Cortex of kidney (tissue), 1 donor: ENCODE data around the gene ISCA2.

Experiments
- DNase-seq: peaks from one replicate; lab custom pipeline; 2025; lab: John Stamatoyannopoulos, UW

The ISCA2 gene

DNA sequence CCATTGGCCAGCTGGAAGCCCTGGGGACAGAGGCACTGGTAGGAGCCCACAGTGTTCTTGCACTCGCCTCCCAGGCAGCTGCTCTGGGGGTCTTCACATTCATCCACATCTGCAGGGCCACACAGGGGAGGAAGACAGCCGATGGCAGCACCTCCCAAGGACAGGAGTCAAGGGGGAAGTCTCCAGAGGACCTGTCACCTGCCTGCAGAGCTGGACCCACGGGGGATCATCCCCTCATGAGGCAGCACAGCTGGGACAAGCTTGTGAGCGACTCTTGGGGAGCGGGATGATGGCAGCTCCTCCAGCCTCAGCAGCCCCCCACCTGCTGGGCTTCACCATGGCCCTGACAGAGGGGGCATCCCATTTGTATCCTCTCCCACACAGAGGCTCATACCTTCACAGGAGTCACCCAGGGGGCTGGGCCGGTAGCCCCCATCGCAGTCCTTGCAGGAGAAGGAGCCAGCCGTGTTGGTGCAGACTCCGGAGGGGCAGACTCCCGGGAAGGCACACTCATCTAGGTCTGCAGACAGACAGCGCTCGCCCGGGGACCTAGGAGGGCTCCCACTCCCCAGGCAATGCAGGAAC is 15.4 kb downstream of the ISCA2 start:
- no peak for DNase-seq

DNA sequence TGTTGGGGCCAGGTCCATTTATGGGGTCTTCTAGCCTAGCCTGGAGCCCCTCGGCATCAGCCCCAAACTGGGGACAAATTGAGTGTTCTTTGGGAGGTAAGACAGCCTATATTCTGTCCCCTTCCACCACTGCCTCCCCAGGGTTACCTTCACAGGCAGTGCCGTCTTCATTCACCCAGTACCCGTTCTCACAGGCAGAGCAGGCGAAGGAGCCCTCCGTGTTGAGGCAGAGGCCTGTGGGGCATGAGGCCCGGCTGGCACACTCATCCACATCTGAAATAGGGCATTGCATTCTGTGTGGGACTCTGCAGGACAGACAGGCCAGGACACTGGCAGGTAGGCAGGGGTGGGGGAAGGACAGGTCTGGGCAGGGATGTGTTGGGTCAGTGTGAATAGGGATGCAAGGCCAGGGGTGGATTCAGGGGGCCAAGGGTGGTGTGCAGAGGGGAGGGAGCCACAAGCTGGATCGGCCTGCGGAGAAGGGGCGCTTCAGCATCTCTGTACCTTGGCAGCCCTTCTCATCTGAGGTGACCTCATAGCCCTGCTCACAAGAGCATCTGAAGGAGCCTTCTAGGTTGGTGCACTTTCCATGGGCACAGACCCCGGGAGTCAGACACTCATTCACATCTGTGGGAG is 16.1 kb downstream of the ISCA2 start:
- no peak for DNase-seq

DNA sequence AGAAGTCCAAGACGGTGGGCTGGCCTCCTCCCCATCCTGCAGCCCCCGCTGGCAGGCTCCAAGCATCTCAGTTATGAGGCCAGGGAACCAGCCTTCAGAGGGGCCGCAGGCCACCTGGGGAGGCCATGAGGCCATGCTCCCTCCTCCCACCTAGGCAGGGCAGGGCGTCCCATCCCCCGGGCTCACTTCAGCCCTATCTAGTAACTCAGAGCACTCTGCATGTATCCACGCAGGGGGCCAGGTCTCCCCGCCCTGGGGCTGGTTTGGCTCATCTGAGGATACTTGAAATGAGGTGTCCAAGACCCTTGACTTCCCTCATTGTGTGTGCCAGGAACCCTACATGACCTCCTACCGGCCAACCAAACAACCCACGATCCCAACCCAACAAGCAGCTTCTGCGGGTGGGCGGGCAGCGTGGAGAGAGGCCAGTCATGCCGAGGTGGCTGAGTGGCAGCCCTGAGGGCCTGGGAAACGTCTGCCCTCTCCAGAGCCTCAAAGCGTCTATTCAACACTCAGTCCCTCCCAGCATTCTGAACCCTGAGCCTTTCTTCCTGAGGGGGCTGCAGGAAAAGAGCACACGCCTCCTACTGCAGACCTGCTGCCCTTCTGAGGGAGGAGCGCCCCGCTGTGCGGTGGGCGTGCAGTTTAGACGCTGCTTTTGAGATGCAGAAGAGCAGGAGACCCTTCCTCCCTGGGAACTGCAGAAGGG is 16.8 kb downstream of the ISCA2 start:
- no peak for DNase-seq

DNA sequence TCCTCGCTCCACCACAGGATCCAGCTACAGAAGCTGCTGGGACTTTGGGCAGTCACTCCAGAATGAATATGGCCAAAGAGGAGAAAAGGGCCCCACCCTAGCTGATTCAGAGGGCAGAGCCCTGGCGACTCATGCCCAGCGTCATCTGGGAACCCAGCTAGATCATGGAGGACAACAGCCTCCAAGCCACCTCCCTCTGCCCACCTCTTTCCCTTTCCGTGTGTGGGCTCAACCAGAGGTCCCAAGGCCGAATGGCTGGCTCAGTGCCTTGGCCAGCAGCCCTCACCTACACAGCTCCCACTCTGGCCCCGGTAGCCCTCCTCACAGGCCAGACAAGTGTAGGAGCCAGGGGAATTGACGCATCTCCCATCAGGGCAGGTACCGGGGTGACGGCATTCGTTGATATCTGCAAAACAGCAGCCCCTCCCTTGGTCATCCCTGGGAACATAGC is 17.4 kb downstream of the ISCA2 start:
- DNase-seq, result no peak

DNA sequence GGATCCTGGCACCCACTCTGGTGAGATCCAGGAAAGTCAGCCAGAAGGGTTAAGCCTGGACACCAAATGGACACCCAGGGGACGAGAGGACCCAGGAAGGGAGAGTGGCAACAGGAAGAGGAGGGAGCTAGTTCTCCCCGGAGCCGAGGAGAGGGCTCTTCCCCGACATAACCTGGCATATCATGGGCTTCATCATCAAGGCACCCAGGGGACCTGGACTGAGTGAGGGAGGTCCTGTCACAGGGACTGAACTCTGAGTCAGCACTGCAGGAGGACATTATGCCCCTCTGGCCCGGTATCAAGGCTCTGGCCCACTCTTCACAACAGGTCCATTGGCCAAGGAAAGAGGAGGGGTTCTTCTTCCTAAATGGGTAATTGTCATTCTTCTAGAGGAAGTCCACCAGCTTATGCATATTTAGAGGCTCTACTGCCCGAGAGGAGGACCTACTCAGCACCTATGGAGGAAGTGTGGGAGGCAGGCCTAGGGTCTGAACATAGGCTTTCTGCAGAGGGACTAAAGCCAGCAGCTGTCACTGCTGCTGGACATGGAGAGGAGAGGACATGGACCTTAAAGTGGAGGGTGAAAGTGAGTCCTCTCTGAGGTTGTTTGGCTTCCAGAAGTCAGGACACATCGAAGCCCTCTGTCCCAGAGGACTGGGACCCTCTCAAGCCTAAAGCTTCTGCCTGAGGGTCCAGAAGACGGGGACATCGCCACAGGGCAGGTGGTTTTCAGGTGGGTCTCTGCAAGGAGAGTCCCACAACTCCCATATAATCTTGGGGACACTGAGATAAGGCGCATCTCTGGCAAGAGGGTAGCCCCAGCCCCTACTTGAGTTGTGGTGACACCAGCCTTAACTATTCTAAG is 18.6 kb downstream of the ISCA2 start:
- DNase-seq, result no peak

DNA sequence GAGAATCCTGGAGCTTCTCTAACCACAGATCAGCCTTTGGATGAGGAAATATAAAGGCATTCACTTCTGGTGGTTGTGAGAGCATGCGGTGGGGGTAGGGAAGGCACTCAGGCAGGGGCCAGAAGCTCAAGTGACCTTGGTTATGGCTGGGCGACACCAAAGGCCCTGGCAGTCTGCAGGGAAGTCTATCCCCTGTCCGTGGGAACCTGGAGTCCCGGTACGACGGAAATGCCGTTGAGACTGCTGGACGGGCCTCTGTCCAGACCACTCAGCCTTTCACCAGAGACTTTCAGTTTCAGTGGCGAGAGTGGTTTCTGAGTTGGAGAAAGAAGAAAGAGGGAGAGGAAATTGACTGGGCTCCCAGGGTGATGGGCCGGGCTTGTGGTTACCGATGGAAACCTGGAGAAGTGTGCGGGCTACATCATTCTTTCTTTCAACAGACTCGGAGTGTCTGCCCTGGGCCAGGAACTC is 20.9 kb downstream of the ISCA2 start:
- no peak for DNase-seq

DNA sequence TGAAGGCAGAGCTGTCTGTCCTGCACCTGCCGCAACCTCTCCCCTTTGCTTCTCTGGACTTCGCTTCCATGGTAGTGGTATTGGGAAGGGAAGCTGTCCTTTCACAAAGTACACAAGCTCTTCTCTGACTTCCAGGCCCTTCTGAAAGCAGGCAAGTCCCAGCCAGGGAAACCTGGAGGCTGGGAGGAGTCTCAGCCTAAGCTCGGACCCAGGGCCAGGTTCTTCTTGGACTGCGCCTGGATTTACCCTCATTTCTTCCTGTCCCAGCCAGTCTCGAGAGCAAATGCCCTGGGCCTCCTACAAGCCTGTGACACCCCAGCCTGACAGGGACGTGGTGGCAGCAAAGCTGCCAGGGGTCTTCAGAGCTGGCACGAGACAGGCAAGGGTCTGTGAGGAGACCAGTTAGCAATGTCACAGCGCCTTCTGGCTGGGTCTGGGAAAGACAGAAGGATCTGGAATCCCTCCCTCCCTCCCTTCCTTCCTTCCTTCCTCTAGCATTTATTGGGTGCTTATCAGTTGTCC is 22.4 kb downstream of the ISCA2 start:
- no peak for DNase-seq

DNA sequence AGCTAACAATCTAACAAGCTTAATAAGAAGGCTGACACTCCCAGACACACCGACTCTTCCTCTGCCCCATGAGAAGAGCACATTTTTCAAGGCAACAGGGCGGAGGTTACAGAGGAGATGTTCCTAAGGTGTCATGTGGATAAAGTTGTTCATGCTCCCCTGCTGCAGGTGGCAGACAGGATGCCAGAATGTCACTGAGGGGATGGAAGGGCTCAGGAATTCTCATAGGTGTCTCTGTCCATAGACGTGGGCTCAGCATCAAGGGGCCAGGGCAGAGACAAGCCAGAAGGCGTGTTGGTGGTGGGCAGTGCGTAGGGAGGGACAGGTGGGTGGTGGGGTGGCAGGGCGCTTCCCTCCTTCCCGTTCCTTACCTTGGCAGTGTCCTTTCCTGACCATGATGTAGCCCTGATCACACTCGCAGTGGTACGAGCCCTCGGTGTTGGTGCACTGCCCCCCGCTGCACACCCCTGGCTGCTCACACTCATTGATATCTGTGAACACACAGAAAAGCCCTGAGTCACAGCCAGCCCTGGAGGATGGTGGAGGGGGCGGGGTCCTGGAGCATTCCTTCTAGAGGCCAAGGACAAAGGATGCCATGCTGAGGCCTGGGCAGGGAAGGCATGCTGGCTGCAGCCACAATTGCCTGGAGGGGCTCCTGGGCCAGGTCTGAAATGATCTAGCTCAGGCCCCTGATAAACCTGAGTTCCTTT is 23.0 kb downstream of the ISCA2 start:
- DNase-seq, result no peak

DNA sequence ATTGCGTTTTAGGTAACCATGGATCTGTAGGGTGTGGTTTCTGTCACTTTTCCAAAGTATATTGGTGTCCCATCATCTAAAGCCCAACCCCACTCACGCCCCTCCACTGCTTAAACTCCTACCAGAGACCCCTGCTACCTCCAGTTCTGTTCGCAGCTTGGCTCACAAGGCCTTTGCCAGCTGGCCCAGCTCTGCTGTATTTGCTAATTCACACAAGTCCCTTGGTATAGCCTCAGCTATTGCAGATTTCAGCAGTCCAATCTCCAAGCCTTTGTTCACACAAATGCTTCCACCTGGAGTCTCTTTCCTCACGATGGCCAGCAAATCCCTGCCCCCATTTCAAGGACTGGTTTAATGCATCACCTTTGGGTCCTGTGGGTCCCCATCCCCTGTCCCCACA is 24.2 kb downstream of the ISCA2 start:
- DNase-seq, result no peak

DNA sequence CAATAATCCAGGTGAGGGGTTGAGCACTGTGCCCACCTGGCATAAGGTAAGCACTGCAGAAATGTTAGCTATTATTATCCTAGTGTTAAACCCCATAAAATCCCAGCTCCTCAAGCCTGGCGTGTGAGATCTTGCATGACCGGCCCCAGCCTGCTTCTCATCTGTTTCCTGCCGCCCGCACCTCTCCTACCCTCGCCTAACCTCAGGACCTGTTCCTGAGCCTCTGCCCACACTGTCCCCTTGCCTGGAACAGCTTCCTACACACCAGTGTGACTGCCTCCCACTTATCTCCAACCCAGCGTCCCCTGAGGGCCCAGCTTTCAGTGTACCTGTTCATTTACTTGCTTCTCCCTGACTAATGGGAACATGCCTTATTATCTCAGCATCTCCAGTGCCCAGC is 24.7 kb downstream of the ISCA2 start:
- DNase-seq, result no peak

DNA sequence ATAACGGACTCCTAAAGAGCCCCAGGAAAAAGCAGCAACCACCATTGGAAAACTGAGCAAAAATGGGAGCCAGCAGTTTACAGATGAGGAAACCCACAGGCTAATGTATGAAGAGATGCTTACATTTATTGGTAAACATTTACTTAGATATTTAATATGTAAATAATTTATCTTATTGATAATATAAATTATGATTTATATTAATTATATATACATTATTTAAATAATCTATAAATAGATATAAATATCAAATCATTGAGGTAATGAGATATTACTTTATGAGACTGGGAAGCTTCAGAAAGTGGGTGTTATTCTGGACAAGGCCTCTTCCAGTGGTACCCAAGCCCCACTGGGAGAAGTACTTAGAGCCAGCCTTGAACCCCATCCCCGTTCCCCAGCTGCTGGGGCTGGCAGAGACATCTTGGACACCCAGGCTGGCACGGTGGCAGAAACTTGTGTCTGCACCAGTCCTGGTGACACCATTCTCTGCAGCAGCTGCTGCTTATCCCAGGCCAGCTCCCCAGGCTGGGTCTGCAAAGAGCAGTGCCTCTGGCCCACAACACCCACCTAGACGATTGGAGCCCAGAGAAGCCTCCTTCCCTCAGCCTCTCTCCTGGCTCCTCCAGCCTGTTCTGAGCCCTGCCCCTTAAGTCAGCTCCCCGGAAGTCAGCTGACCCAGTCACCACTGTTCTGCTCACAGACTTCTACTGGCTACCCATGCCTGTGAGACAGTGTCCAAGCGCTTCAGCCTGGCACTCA is 25.9 kb downstream of the ISCA2 start:
- DNase-seq, result no peak

DNA sequence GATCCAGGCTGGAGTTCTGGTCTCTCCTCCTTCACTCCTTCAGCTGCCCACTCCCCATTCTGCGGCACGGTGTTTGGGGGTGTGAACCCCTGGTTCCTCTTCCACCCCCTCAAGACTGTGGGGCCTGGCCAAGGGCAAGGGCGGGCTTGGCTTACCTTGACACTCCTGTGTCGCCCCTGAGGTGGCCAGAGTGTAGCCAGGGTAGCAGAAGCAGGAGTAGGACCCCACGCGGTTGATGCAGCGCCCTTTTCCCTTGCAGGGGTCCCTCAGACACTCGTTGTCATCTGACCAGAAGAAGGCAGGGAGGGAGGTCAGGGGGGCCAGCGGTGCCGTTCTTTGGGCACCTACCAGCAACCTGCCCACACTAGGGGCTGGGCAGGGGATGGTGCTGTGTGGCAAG is 28.2 kb downstream of the ISCA2 start:
- DNase-seq, result no peak

DNA sequence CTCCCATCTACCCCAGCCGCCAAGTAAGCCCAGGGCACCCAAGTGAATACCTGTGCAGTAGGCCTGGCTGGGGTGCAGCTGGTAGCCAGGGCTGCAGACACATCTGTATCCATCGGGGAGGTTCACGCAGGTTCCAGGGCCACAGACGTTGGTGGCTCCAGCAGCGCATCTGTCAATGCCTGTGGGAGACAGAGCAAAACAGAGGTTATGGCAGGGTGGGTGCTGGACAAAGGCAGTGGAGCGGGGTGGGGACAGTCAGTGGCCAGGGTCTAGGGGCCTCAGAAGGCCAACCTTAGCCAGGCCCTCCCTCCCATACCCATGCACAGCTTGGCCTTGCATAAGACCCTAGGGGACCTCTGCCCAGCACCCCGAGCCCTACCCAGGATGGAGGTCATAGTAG is 29.2 kb downstream of the ISCA2 start:
- no peak for DNase-seq

DNA sequence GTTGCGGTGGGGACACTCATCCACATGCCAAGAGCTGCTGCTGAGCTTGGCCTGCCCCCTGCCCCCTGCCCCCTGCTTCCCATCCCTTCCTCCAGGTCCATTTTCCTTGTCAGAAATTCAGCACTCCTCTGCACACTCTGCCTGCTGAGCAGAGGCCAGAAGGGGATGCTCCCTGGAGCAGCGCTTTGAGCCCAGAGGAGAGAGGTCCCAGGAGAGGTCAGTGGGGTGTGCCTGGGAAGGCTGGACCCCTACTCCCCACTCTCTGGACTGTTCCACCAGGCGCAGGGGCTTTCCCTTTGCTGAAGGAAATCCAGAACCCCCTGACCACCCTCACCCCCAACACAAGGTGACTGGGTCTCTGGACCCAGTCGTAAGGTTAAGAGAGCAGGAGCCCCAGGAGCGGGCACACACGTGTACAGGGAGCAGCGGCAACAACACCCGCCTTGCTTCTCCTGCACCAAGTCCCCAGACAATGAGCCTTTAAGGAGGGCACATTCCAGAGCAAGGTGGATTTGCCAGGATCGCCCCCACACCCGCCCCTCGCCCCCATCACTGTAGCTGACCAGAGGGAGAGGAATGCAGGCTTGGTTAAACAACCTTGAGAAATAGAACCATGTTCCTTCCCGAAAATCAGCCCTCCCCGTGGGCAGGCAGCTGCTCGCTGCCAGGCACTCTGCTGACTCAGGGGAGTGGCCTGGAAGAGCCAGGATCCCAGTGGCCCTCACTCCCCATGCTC is 30.7 kb downstream of the ISCA2 start:
- DNase-seq, result no peak

DNA sequence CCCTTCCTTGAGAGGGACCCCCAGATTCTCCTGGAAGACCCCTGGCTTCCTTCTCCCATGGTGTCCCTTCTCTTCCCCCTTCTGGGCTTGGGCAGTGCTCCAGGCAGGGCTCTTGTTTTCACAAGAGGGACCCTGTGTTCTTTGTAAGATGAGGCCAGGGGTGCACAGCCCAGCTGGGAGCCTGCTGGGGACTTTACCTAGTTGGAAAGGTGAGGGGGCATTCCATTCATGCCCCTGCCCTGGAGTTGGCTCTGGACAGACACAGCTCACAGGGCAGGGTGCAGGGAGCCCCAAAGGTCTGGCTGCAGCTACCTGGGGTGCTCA is 31.2 kb downstream of the ISCA2 start:
- DNase-seq, result no peak

DNA sequence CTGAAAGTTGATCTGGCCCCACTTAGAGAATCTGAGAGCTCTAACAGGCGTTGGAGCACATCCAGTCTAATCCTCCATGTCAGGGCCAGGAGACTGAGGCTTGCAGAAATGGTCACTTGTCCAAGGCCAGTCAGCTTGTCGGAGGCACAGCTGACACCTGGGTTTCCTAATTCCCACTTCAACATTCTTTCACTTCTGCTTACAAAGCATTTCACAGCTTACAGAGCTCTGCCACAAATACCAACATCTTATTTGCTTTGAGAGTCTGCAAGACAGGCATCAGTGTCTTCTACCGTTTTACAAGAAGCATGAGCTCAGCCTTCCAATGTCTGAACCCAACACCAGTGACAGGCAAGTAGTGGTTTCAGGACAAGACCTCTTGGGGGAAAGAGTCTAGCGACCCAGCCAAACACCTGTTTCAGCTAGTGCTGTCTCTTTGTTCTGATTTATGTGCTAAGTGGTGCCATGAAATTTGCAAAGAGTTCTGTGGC is 31.8 kb downstream of the ISCA2 start:
- DNase-seq, result no peak

DNA sequence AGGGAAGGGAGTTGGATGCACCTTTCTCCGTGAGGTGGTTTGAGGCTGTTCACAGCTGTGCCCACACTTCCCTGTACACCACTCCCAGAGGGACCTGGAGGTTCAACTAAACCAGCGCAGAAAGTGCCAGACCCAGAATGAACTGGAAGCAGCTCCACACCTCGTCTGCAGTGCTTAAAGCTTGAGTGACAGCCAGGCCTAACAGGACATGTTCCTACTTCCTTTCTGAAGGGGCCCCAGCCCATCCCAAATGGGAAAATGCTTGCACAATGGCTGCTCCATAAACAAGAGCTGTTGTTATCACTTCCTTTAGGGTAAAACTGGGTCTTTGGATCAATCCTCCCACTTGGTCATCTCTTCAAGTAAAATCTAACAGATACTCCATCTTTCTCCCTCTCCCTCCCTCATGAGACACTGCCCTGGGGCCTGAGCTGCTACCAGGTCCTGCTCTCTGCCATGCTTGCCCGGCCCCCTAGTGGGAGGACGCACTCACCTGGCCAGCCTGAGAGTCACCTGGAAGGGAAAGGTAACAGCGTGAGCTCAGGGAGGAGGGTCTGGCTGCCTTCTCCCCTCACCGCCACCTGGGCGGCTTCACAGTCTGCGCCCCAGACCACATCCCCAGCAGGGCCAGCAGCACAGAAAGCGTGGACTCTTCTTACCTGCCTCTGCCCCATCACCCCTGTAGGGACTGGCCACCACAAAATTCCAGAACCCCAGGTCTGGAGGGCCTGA is 33.5 kb downstream of the ISCA2 start:
- DNase-seq, result no peak

DNA sequence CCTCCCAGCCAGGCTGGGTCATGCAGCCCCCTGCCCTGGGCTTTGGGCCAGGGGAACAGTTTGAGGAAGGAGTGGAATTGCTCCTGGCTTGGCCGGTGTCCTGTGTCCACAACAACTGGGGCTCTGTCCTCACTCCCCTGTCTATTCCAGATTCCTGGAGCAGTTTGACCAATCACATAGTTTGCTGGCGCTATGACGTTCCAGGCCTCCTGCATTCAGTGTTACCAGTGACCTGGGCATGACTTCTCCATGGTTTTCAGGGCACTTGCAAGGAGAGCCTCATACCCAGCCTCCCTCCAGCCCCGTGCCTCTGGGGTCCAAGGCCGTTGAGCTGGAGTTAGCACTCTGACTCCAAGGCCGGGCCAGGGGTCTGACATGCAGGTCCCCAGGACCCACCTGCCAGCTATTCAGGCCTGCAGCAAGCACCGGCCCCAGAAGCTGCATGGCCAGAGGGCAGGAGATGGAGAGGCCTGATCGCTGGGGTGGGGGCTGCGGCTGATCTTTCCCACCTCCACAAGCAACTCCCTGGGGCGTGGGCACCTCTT is 34.2 kb downstream of the ISCA2 start:
- DNase-seq, result no peak

DNA sequence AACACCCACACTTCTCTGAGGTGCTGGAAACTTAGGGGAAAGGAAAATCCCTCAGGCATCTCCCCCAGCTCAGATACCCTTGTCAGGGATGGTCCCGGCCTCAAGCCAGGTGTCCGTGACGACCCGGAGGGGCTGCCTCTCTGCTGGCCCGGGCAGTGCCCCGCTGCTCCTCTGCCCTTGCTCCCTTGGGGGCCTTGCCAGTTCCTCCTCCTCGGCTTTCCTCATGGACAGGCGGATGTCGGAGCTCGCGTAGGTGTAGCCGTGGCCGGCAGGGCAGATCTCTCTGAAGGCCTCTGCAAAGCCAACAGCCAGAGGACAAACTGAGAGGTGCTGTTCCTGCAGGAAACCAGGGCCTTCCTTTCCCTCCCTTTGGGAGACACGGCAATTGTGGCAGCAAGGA is 34.8 kb downstream of the ISCA2 start:
- DNase-seq, result no peak
